HUES48 (cell line): Measurements from ENCODE around the gene PROSER3.

Source experiments
- H3K27ac ChIP-seq: one replicate; pipeline ENCODE4 v1.7.0; 2013; ENCODE audit warnings: low read depth, low read length, inconsistent platforms
- H3K27me3 ChIP-seq: 2 replicates; pipeline ENCODE4 v1.6.1; 2013; ENCODE audit warnings: mild to moderate bottlenecking, low read length; ENCODE audit not compliant: control insufficient read depth, insufficient read depth
- H3K36me3 ChIP-seq: 2 replicates; pipeline ENCODE4 v1.6.1; 2013; ENCODE audit warnings: low read length; ENCODE audit not compliant: control insufficient read depth, insufficient read depth
- H3K4me1 ChIP-seq: 2 replicates; pipeline ENCODE4 v1.6.1; 2013; ENCODE audit warnings: mild to moderate bottlenecking, low read length; ENCODE audit not compliant: control insufficient read depth, insufficient read depth
- H3K4me3 ChIP-seq: 2 replicates; pipeline ENCODE4 v1.5.1; 2013; ENCODE audit warnings: mild to moderate bottlenecking, low read depth, low read length
- H3K9ac ChIP-seq: 2 replicates; pipeline ENCODE4 v1.6.1; 2013; ENCODE audit warnings: mild to moderate bottlenecking, low read depth, low read length, moderate library complexity
- H3K9me3 ChIP-seq: 2 replicates; pipeline ENCODE4 v1.6.1; 2013; ENCODE audit warnings: low read length; ENCODE audit not compliant: control insufficient read depth, insufficient read depth

The PROSER3 gene

DNA sequence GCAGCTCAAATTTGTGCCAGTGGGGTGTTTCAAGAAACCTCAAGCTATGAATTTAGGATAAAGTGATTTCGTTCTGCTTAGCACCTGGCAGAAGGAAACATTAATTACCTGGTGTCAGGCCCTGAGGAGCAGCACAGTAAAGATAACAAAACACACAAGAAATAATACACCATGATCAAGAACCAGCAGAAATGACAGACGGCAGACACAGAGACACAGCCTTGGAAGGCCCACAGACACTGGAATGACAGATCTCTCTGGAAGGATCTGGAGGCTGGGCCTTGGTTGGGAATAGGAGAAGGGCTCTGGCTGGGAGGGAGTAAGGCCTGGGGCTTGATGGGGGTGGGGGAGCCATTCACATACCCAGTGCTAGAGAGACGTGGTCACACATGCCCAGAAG, 43.9 kb downstream of the PROSER3 start:
- Histone ChIP-seq H3K27ac (no peak overlapping the region), H3K4me1 (peaks cover 5% of the 10 kb centered on the region; the same call in 1 of the 2 replicates), H3K9ac (no peak overlapping the region), H3K4me3 (no peak overlapping the region), H3K36me3 (no peaks in the 10 kb centered on the region), H3K9me3 (no peaks in the 10 kb centered on the region), H3K27me3 (peaks cover 14% of the 10 kb centered on the region)

DNA sequence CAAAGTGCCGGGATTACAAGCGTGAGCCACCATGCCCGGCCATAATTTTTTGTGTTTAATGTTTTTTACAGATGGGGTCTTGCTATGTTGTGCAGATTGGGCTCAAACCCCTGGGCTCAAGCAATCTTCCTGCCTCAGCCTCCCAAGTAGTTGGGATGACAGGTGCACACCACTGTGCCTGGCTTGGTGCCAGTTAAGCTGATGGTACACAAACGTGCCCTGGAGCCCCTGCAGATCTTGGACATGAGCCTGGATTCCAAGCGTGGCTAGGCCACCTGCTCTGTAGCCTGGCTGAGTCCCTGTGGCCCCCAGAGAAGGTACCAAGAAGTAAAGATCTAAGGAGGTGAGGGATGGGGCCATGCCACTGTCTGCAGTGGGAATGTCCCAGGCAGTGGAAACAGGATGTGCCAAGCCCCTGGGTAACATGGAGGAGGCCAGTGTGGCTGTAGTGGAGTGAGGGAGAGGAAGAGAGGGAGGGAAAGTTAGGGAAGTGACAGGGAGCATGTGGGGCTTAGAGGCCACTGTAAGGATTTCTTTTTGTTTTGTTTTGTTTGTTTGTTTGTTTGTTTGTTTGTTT, 47.6 kb downstream of the PROSER3 start:
- Histone ChIP-seq H3K4me1 (no peaks in the 10 kb centered on the region), H3K4me3 (no peak overlapping the region), H3K27me3 (no peaks in the 10 kb centered on the region), H3K9me3 (no peaks in the 10 kb centered on the region), H3K9ac (no peak overlapping the region), H3K36me3 (no peaks in the 10 kb centered on the region), H3K27ac (no peak overlapping the region)

DNA sequence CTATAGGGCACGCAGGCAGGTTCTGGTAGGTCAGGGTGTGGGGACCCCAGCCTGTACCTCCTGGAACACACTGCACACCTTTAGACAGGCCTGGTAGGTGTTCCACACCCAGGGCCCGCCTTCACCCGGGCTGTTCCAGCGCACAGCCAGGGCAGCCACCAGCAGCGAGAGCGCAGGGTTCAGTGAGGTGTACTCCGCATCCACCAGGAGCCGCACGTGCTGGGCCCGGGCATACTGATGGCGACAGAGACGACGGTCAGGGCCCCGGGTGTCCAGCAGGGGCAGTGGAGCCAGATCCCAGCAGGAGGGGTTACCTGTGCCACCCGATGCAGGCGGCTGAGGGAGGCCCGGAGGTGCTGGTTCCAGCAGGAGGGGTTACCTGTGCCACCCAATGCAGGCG, 48.6 kb downstream of the PROSER3 start:
- H3K36me3 ChIP-seq: no peaks in the 10 kb centered on the region
- H3K9ac ChIP-seq: no peak overlapping the region
- no peak overlapping the region for H3K27ac ChIP-seq
- H3K4me1 ChIP-seq: no peaks in the 10 kb centered on the region
- no peaks in the 10 kb centered on the region for H3K27me3 ChIP-seq
- H3K9me3 ChIP-seq: no peaks in the 10 kb centered on the region
- H3K4me3 ChIP-seq: no peak overlapping the region

DNA sequence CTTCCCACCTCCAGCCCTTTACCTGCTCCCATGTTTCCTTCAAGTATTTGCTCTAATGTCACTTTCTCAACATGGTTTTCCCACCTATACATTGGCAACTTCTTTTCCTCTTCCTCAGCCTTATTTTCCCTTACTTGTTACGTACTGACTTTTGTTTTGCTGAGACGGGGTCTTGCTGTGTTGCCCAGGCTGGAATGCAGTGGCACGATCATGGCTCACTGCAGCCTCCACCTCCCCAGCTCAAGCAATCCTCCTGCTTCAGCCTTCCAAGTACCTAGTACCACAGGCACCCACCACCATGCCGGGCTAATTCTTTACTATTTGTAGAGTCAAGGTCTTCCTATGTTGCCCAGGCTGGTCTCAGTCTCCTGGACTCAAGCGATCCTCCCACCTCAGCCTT, 49.7 kb downstream of the PROSER3 start:
- no peaks in the 10 kb centered on the region for H3K9me3 ChIP-seq
- H3K4me3 ChIP-seq: no peak overlapping the region
- H3K27me3 ChIP-seq: no peaks in the 10 kb centered on the region
- no peaks in the 10 kb centered on the region for H3K4me1 ChIP-seq
- no peak overlapping the region for H3K9ac ChIP-seq
- H3K27ac ChIP-seq: no peak overlapping the region
- H3K36me3 ChIP-seq: no peaks in the 10 kb centered on the region

DNA sequence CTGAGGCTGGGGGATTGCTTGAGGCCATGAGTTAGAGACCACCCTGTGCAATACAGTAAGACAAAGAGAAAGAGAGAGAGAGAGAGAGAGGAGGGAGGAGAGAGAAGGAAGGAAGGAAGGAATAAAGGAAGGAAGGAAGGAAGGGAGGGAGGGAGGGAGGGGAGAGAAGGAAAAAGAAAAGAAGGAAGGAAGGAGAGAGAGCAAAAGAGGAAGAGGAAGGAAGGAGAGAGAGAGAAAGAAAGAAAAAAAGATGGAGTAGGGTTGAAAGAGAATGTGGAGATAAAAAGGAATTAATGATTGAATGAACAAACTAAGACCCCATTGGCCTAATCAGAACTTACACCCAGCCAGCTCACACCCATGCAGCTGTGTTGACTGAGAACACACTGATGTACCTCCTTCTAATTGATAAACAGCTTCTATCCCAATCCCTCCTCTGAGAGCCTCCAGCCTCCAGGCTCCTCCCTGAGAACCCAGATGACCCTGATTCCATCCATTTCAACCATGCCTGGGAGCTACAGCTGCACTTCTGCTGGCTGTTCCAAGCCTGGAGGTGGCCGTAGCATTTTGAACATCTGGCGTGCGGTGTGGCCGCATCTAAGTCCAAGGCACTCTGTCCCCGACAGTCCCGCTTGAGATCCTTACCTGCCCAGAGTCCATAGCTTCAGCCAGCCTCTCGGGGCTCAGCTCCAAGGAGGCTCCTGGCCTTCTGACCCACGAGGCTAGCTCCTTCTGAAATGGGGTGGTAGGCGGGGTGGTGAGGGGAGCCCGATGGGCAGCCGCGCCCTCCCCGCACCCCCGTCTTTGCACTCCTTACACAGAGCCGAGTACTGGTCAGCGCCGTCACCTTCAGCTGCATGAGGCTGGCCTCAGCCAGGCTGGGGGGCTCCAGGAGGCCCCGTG, 53.6 kb downstream of the PROSER3 start:
- no peaks in the 10 kb centered on the region for H3K9me3 ChIP-seq
- H3K4me3 ChIP-seq: no peak overlapping the region
- no peaks in the 10 kb centered on the region for H3K4me1 ChIP-seq
- no peak overlapping the region for H3K27ac ChIP-seq
- H3K27me3 ChIP-seq: no peaks in the 10 kb centered on the region
- H3K36me3 ChIP-seq: no peaks in the 10 kb centered on the region
- no peak overlapping the region for H3K9ac ChIP-seq

DNA sequence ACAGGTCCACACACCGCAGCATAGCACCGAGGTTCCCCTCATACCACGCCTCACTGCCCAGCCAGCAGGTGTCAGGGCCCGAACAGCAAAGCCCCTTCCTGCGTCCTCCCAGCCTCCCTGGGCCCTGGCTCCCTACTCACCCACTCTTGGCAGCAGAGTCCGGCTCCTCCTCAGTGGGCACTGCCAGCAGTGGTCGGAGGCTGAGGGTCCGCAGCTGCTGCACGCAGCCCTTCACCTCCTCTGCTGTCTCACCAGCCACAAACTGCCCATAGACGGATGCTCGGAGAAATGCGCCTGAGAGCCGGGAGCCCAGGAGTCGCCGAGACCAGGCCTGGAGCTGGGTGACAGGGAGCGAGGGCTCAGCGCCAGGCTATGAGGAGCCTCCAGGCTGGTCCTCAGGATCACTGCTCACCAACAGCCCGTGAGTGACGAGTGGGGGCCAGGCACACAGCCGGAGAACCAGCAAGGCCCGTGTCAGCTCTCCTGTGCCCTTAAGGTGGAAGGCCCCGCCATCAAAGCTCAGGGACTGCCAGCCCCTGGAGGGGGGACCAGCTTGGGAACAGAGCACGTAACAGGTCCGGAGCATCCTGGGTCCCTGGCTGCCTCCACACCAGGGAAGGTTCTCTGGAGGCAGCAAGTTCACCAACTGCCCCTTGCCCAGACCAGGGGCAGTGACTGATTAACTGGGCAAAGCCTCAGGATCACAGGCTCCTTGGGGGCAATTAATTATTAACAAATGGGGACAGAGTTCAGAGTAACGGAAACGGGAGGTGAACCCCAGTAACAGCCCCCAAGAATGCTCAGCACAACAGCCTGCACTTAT, 54.5 kb downstream of the PROSER3 start, which contains the start of gene PRODH2:
PRODH2 (minus strand) TSS at position 626 of the 823 bp plus-strand sequence; CDS start at position 586, 40 bp downstream.
- Histone ChIP-seq H3K27me3 (no peaks in the 10 kb centered on the region), H3K4me3 (no peak within 1 kb of the TSS), H3K4me1 (no peaks in the 10 kb centered on the region), H3K9ac (no peak within 1 kb of the TSS), H3K27ac (no peak within 1 kb of the TSS), H3K9me3 (no peaks in the 10 kb centered on the region), H3K36me3 (no peaks in the 10 kb centered on the region)

DNA sequence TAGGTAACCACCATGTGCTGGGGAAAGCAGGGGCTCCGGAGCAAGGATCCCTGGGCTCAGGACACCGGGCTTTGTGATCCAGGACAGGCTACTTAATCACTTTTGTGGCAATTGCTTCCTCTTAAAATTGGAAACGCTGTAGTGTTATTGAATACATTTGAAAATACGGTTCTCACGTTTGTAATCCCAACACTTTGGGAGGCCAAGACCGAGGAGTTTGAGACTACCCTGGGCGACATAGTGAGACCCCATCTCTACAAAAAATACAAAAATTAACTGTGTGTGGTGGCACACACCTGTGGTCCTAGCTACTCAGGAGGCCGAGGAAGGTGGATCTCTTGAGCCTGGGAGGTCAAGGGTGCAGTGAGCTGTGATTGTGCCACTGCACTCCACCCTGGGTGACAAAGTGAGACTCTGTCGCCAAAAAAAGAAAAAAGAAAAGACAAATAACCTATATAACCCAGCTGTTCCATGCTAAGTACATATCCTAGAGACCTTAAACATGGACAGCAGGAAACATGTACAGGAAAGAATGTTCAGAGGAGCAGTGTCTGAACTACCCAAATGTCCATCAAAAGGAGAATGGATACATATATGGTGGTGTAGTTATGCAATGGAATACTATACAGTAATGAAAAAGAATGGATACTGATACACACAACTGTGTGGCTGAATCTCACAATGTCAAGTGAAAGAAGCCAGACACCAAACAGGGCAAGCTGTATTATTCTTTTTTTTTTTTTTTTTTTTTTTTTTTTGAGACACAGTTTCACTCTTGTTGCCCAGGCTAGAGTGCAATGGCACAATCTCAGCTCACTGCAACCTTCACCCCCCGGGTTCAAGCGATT, 55.3 kb downstream of the PROSER3 start:
- no peak overlapping the region for H3K27ac ChIP-seq
- no peak overlapping the region for H3K9ac ChIP-seq
- no peaks in the 10 kb centered on the region for H3K36me3 ChIP-seq
- H3K27me3 ChIP-seq: no peaks in the 10 kb centered on the region
- H3K4me1 ChIP-seq: no peaks in the 10 kb centered on the region
- no peak overlapping the region for H3K4me3 ChIP-seq
- no peaks in the 10 kb centered on the region for H3K9me3 ChIP-seq

DNA sequence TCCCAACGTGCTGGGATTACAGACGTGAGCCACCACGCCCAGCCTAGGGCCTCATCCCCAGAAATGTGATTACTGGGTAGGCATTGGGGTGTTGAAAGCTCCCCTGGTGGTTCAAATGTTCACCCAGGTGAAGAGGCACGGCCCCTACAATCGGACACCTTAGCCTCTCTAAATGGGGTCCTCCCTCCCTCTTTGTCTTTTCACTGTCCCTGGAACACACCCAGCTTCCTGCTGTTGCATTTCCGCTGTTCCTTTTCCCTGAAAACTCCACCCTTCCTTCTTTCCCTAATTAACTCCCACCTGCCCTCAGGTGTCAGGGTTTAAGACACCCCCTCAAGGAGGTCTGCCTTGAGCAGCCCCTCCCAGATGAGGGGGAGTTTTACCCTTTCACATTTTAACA, 58.3 kb downstream of the PROSER3 start:
- H3K4me3 ChIP-seq: no peak overlapping the region
- H3K27me3 ChIP-seq: no peaks in the 10 kb centered on the region
- no peaks in the 10 kb centered on the region for H3K4me1 ChIP-seq

DNA sequence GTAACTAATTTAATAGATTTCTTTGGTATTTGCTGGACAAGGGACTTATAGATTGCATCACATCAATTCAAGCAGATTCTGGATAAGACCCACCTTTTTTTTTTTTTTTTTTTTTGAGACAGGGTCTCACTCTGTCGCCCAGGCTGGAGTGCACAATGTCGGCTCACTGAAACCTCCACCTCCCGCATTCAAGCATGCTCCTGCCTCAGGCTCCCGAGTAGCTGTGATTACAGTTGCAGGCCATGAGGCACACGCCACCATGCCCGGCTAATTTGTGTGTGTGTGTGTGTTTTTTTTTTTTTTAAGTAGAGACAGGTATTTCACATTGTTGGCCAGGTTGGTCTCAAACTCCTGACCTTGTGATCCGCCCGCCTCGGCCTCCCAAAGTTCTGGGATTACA, 58.9 kb downstream of the PROSER3 start:
- Histone ChIP-seq H3K9ac (no peak overlapping the region), H3K4me3 (no peak overlapping the region), H3K9me3 (no peaks in the 10 kb centered on the region), H3K4me1 (no peaks in the 10 kb centered on the region), H3K27me3 (no peaks in the 10 kb centered on the region), H3K27ac (no peak overlapping the region), H3K36me3 (no peaks in the 10 kb centered on the region)

More for the DNA sequence above, 58.3 kb downstream of the PROSER3 start:
- Histone ChIP-seq H3K9me3 (no peaks in the 10 kb centered on the region), H3K36me3 (no peaks in the 10 kb centered on the region), H3K27ac (no peak overlapping the region), H3K9ac (no peak overlapping the region)

DNA sequence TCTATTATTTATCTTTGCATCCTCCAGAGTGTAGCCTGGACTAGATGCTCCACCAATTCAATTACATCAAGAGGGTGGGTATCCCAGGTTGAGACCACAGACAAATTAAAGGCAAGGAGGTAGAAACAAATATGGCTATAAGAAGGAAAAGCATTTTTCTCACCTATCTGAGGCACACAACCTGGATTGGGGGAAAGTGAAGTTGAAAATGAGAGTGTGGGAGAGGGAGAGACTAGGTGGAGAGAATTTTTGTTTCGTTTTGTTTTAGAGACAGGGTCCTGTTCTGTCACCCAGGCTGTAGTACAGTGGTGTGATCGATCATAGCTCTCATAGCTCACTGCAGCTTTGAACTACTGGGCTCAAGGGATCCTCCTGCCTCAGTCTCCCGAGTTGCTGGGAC, 60.5 kb downstream of the PROSER3 start:
- no peak overlapping the region for H3K9ac ChIP-seq
- H3K36me3 ChIP-seq: no peaks in the 10 kb centered on the region
- H3K4me1 ChIP-seq: no peaks in the 10 kb centered on the region
- no peak overlapping the region for H3K27ac ChIP-seq
- H3K9me3 ChIP-seq: no peaks in the 10 kb centered on the region
- no peaks in the 10 kb centered on the region for H3K27me3 ChIP-seq
- H3K4me3 ChIP-seq: no peak overlapping the region
